ENCODE data around the gene ANKRD55. TPM values are rescaled to one million over a fixed set of nuclear protein-coding genes. Genes with fewer than 3 reads are reported as not detected.

Gene ANKRD55
- total RNA-seq, 4 donors from 2014 or later: not detected

- no peak for TF ChIP-seq CTCF (IDR thresholded peaks at IDR 0.05; ENCODE audit: low read depth)
Observed at GRCh38 chr5:56119050-56119449, 114.1 kb downstream of the ANKRD55 start.

- TF ChIP-seq CTCF (IDR thresholded peaks at IDR 0.05; ENCODE audit: low read depth): no peak
Observed at GRCh38 chr5:56116599-56117141, 116.5 kb downstream of the ANKRD55 start.

GRCh38 chr5:56115589-56115988, 117.5 kb downstream of the ANKRD55 start:
- no peak for TF ChIP-seq CTCF (IDR thresholded peaks at IDR 0.05; ENCODE audit: low read depth)

- no peak for TF ChIP-seq CTCF (IDR thresholded peaks at IDR 0.05; ENCODE audit: low read depth)
Observed at GRCh38 chr5:56112526-56113121, 120.5 kb downstream of the ANKRD55 start.

- no peak for TF ChIP-seq CTCF (IDR thresholded peaks at IDR 0.05; ENCODE audit: low read depth)
Observed at GRCh38 chr5:56111404-56111781, 121.7 kb downstream of the ANKRD55 start.

- no peak for TF ChIP-seq CTCF (IDR thresholded peaks at IDR 0.05; ENCODE audit: low read depth)
Observed at GRCh38 chr5:56110646-56111403, 122.3 kb downstream of the ANKRD55 start.

- no peak for TF ChIP-seq CTCF (IDR thresholded peaks at IDR 0.05; ENCODE audit: low read depth)
Observed at GRCh38 chr5:56108246-56108645, 124.9 kb downstream of the ANKRD55 start.

Measured in subcutaneous adipose tissue (tissue), 4 donors.